Dermis microvascular lymphatic vessel endothelial cell (primary cell): Measurements from ENCODE around the gene CYB561D1. TPM values are rescaled to one million over a fixed set of nuclear protein-coding genes. Genes with fewer than 3 reads are reported as not detected.

Experiments used
- DNase-seq, 2 donors: peaks; one replicate each; pipeline versions ENCODE4 v3.0.0 to v3.0.0-alpha.2; 2010; ENCODE audit warnings: low read depth in 2 of 2
- total RNA-seq: library from RNA; depleted of rRNA; stranded (reverse); fragments of >200 nt; gene quantifications from 2 replicates; pipeline ENCODE4 v1.2.1, GENCODE V29; 2014

The CYB561D1 gene
- total RNA-seq, 1 donor from 2014 or later, result 3.1 TPM

DNA sequence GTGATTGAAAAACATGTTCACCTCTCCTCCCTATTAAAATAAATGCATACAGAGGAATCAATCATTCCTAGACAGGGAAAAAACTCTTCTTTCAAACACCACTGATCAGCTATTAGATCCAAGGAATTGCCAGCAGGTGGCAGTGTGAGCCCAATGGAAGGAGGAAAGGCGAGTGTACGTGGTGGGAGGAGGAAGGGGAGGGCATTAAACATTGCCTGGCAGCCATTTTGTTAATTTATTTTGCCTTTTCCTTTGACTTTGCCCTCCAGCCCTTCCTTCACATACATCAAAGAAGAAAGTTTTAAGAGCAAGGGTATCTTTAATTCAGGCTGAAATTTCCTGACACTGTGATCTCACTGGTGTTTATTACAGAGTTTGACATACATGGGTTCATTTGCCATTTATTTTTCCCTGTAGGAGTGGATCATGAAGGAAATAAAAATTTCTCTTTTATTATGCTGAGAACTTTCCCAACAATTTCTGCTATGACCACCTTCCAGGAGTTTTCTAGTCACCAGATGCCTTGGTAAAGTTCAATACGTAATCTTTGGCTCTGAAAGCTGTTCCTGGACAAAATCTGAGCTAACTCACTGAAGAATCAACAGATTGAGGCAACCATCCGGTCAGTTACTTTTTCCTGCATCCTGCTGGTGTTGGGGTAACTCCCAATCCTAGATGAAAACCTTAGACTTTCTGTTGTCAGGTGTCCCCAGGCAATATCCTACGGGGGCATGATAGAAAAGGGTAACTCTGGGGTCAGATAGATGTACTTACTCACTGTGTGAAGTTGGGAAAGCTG, 52.6 kb downstream of the CYB561D1 start:
- peak; percentile 85 to 89 for DNase-seq

- DNase-seq, result peak in 1 of 2 donors; percentile 37
Observed at GRCh38 chr1:109547463-109548320, 53.8 kb downstream of the CYB561D1 start.

- DNase-seq, result peak; percentile 83 to 96
Observed at GRCh38 chr1:109548321-109549267, 54.7 kb downstream of the CYB561D1 start, which contains the start of gene GNAI3. Gene GNAI3 (plus strand): TSS chr1:109548615. CDS start chr1:109548721, 106 bp downstream.

Other genes starting within 250 kb of the CYB561D1 start
- gene CELSR2, start 244.6 kb upstream of the CYB561D1 start, total RNA-seq, result 0.51 and 0.89 TPM in 2 replicates
- gene PSRC1, start 210.9 kb upstream of the CYB561D1 start, total RNA-seq, result 1.8 and 4.5 TPM in 2 replicates
- not detected in 2 replicates for gene MYBPHL, start 187.1 kb upstream of the CYB561D1 start, total RNA-seq
- 9.4 and 14.5 TPM in 2 replicates for gene SORT1, start 96.2 kb upstream of the CYB561D1 start, total RNA-seq
- 46.7 and 49.7 TPM in 2 replicates for gene PSMA5, start 67.6 kb upstream of the CYB561D1 start, total RNA-seq
- under 0.01 TPM in 1 of 2 replicates, not detected in the other for gene SYPL2, start 27.5 kb upstream of the CYB561D1 start, total RNA-seq
- gene ATXN7L2, start 10.2 kb upstream of the CYB561D1 start, total RNA-seq, result 0.90 and 1.3 TPM in 2 replicates
- 0.64 and 1.0 TPM in 2 replicates for gene AMIGO1, start 15.6 kb downstream of the CYB561D1 start, total RNA-seq
- 0.13 TPM in 1 of 2 replicates, not detected in the other for gene GPR61, start 45.8 kb downstream of the CYB561D1 start, total RNA-seq
- 11.4 and 14.9 TPM in 2 replicates for gene GNAI3, start 54.5 kb downstream of the CYB561D1 start, total RNA-seq
- gene GNAT2, start 125.5 kb downstream of the CYB561D1 start, total RNA-seq, result 0.13 TPM in 1 of 2 replicates, not detected in the other
- 24.3 and 37.2 TPM in 2 replicates for gene AMPD2, start 125.7 kb downstream of the CYB561D1 start, total RNA-seq
- gene GSTM4, start 162.0 kb downstream of the CYB561D1 start, total RNA-seq, result 1.2 and 1.3 TPM in 2 replicates
- 1.3 and 3.0 TPM in 2 replicates for gene GSTM2, start 174.0 kb downstream of the CYB561D1 start, total RNA-seq
- gene GSTM1, start 193.7 kb downstream of the CYB561D1 start, total RNA-seq, result not detected in 2 replicates
- 0.25 TPM in 1 of 2 replicates, not detected in the other for gene GSTM5, start 218.2 kb downstream of the CYB561D1 start, total RNA-seq
- gene GSTM3, start 246.9 kb downstream of the CYB561D1 start, total RNA-seq, result 39.4 and 61.2 TPM in 2 replicates